Retinal pigment epithelial cell (primary cell): Measurements from ENCODE around the gene CROCC2.

Source experiments
- DNase-seq: peaks from one replicate; pipeline ENCODE4 v3.0.0-alpha.2; 2010; ENCODE audit warnings: low read depth
- H3K4me3 ChIP-seq: 2 replicates; pipeline ENCODE4 v1.5.1; 2011; ENCODE audit warnings: mild to moderate bottlenecking, low read length, control low read depth, moderate library complexity
- CTCF ChIP-seq: conservative IDR thresholded peaks from 2 replicates; pipeline ENCODE4 v1.5.1; 2011; ENCODE audit warnings: low read depth, low read length, control low read depth, inconsistent platforms

The CROCC2 gene

GRCh38 chr2:241029599-241030332, 123.6 kb downstream of the CROCC2 start:
- no peak overlapping the region for H3K4me3 ChIP-seq
- DNase-seq: no peak
- no peak for TF ChIP-seq CTCF

- H3K4me3 ChIP-seq: no peak overlapping the region
- DNase-seq: no peak
- TF ChIP-seq CTCF: no peak
Measured at GRCh38 chr2:241030333-241030680, 124.2 kb downstream of the CROCC2 start.

- DNase-seq: no peak
- TF ChIP-seq CTCF: no peak
- H3K4me3 ChIP-seq: no peak overlapping the region
Measured at GRCh38 chr2:241030883-241031282, 124.7 kb downstream of the CROCC2 start.

- H3K4me3 ChIP-seq: no peak overlapping the region
- TF ChIP-seq CTCF: no peak
Measured at GRCh38 chr2:241031436-241032165, 125.5 kb downstream of the CROCC2 start.

GRCh38 chr2:241033336-241033987, 127.3 kb downstream of the CROCC2 start:
- no peak for DNase-seq
- TF ChIP-seq CTCF: no peak
- H3K4me3 ChIP-seq: no peak overlapping the region

More at GRCh38 chr2:241031436-241032165, 125.5 kb downstream of the CROCC2 start:
- DNase-seq: no peak

GRCh38 chr2:241033994-241034393, 127.9 kb downstream of the CROCC2 start:
- no peak for TF ChIP-seq CTCF
- DNase-seq: no peak
- no peak overlapping the region for H3K4me3 ChIP-seq
